Adipose tissue (tissue), 3 donors: ENCODE measurements around the gene IRAK2. TPM values are rescaled to one million over a fixed set of nuclear protein-coding genes. Genes with fewer than 3 reads are reported as not detected.
A peak's percentile ranks its signal among the peaks of the same experiment; 100 is the strongest.
"Not testable (repeated sequence)": the region's sequence is repeated elsewhere in the genome, so short reads cannot be mapped to it uniquely, and the experiment has no call there.

Experiments used
- H3K27ac ChIP-seq: one replicate; pipeline ENCODE4 v1.5.1; 2013; ENCODE audit warnings: low read depth, low read length
- WGBS, 3 donors: extraction: QIAGEN DNeasy Blood & Tissue Kit; methylation state at CpG; one replicate each; pipeline ENCODE4 v1.1.7; 2013; 5-methylcytosine and 5-hydroxymethylcytosine counted together
- polyA plus RNA-seq, 3 donors: library from polyadenylated mRNA; stranded (reverse); fragments of 200-250 nt; gene quantifications; one replicate each; pipeline ENCODE4 v1.2.3, GENCODE V29; 2013
- donor health status: healthy with polysubstance abuse.
- donor health status: Bipolar disorder and iron deficiency.
- donor health status: healthy.

Gene IRAK2
- polyA plus RNA-seq, result 10 to 100 TPM in 1 of 3 donors, 1 to 10 TPM in 1, under 1 TPM in 1; 0.67 to 10.4 (median 2.6) TPM

GRCh38 chr3:10164546-10165393, at the start of gene IRAK2:
Gene IRAK2 (plus strand): TSS chr3:10164919. CDS start chr3:10164955, 36 bp downstream.
- WGBS, 3 donors, result 2 to 3% (median 2%) methylated on average over 61 to 76 of the region's 76 CpGs
- H3K27ac ChIP-seq, result no peak within 1 kb of the TSS

GRCh38 chr3:10115326-10116137, 49.2 kb upstream of the IRAK2 start, which contains the start of gene BRK1:
Gene BRK1 (plus strand): TSS chr3:10115675. CDS start chr3:10115702, 27 bp downstream.
- WGBS, 3 donors, result 0% methylated on average over 51 to 54 of the region's 54 CpGs
- H3K27ac ChIP-seq, result no peak within 1 kb of the TSS

GRCh38 chr3:10116138-10116460, 48.6 kb upstream of the IRAK2 start:
- no peak overlapping the region for H3K27ac ChIP-seq
- WGBS, 3 donors, result 0 to 1% (median 0%) methylated on average over 10 of the region's 10 CpGs

- 90 to 94% (median 92%) methylated on average over 4 of the region's 4 CpGs for WGBS, 3 donors
- no peak overlapping the region for H3K27ac ChIP-seq
Observed at GRCh38 chr3:10116928-10117327, 47.8 kb upstream of the IRAK2 start.

GRCh38 chr3:10119376-10119775, 45.3 kb upstream of the IRAK2 start:
- no peak overlapping the region for H3K27ac ChIP-seq
- 72 to 84% (median 83%) methylated on average over 4 of the region's 4 CpGs for WGBS, 3 donors

GRCh38 chr3:10121064-10121463, 43.7 kb upstream of the IRAK2 start:
- WGBS, 3 donors, result 91 to 94% (median 92%) methylated on average over 2 of the region's 2 CpGs
- no peak overlapping the region for H3K27ac ChIP-seq

GRCh38 chr3:10122724-10123123, 42.0 kb upstream of the IRAK2 start:
- H3K27ac ChIP-seq, result peak overlapping the region; percentile 48
- 80 to 86% (median 86%) methylated on average over 4 of the region's 4 CpGs for WGBS, 3 donors

GRCh38 chr3:10135872-10136271, 28.8 kb upstream of the IRAK2 start:
- not testable (repeated sequence) for H3K27ac ChIP-seq
- WGBS, 3 donors, result 89 to 92% (median 91%) methylated on average over 9 of the region's 9 CpGs

GRCh38 chr3:10136426-10137005, 28.2 kb upstream of the IRAK2 start:
- no peak overlapping the region for H3K27ac ChIP-seq
- WGBS, 3 donors, result 90 to 94% (median 92%) methylated on average over 17 to 25 of the region's 25 CpGs

GRCh38 chr3:10137178-10137577, 27.5 kb upstream of the IRAK2 start:
- H3K27ac ChIP-seq, result no peak overlapping the region
- 75 to 87% (median 83%) methylated on average over 4 of the region's 4 CpGs for WGBS, 3 donors

GRCh38 chr3:10140996-10141546, 23.6 kb upstream of the IRAK2 start:
- 78 to 89% (median 84%) methylated on average over 22 to 23 of the region's 23 CpGs for WGBS, 3 donors

GRCh38 chr3:10142707-10143560, 21.8 kb upstream of the IRAK2 start:
- 61 to 70% (median 62%) methylated on average over 29 of the region's 29 CpGs for WGBS, 3 donors
- no peak overlapping the region for H3K27ac ChIP-seq

More at GRCh38 chr3:10140996-10141546, 23.6 kb upstream of the IRAK2 start:
- no peak overlapping the region for H3K27ac ChIP-seq

GRCh38 chr3:10145685-10146084, 19.0 kb upstream of the IRAK2 start:
- 69 to 88% (median 79%) methylated on average over 4 of the region's 4 CpGs for WGBS, 3 donors
- no peak overlapping the region for H3K27ac ChIP-seq

GRCh38 chr3:10149226-10149625, 15.5 kb upstream of the IRAK2 start:
- H3K27ac ChIP-seq, result no peak overlapping the region
- WGBS, 3 donors, result 78 to 85% (median 83%) methylated on average over 8 of the region's 8 CpGs

GRCh38 chr3:10150987-10151386, 13.7 kb upstream of the IRAK2 start:
- 78 to 84% (median 81%) methylated on average over 6 of the region's 6 CpGs for WGBS, 3 donors
- no peak overlapping the region for H3K27ac ChIP-seq

GRCh38 chr3:10154335-10155122, 10.2 kb upstream of the IRAK2 start:
- H3K27ac ChIP-seq, result no peak overlapping the region
- 90 to 93% (median 92%) methylated on average over 14 of the region's 14 CpGs for WGBS, 3 donors

- H3K27ac ChIP-seq, result no peak overlapping the region
- 93 to 94% (median 93%) methylated on average over 4 of the region's 4 CpGs for WGBS, 3 donors
Observed at GRCh38 chr3:10155123-10155472, 9.6 kb upstream of the IRAK2 start.
